Neuronal stem cell (in vitro differentiated cells): Measurements from ENCODE around the gene VENTX.
A peak's percentile ranks its signal among the peaks of the same experiment; 100 is the strongest.

Experiments
- DNase-seq: peaks from one replicate; pipeline ENCODE4 v3.0.0-alpha.2; 2013; ENCODE audit warnings: low spot score
- H2AFZ ChIP-seq: one replicate; pipeline ENCODE4 v1.6.1; 2013; ENCODE audit warnings: mild to moderate bottlenecking, low read length, inconsistent platforms
- H2AK5ac ChIP-seq: 2 replicates; pipeline ENCODE4 v1.6.1; 2013; ENCODE audit warnings: low read depth, mild to moderate bottlenecking, inconsistent platforms, low read length, moderate library complexity, mixed read lengths
- H2BK120ac ChIP-seq: 2 replicates; pipeline ENCODE4 v1.6.1; 2013; ENCODE audit warnings: low read depth, mild to moderate bottlenecking, inconsistent platforms, low read length, moderate library complexity, mixed read lengths
- H2BK12ac ChIP-seq: one replicate; pipeline ENCODE4 v1.6.1; 2013; ENCODE audit warnings: low read length, inconsistent platforms
- H2BK15ac ChIP-seq: 2 replicates; pipeline ENCODE4 v1.6.1; 2013; ENCODE audit warnings: mild to moderate bottlenecking, low read length, inconsistent platforms, mixed read lengths
- H2BK5ac ChIP-seq: one replicate; pipeline ENCODE4 v1.6.1; 2013; ENCODE audit warnings: inconsistent platforms, mild to moderate bottlenecking, low read length, moderate library complexity
- H3K14ac ChIP-seq: one replicate; pipeline ENCODE4 v1.6.1; 2013; ENCODE audit warnings: low read length, inconsistent platforms
- H3K18ac ChIP-seq: 2 replicates; pipeline ENCODE4 v1.6.1; 2013; ENCODE audit warnings: low read length, inconsistent platforms
- H3K23ac ChIP-seq: 2 replicates; pipeline ENCODE4 v1.6.1; 2013; ENCODE audit warnings: low read depth, mild to moderate bottlenecking, mixed read lengths, low read length, inconsistent platforms; ENCODE audit not compliant: poor library complexity
- H3K27ac ChIP-seq: replicated peaks from 3 replicates; pipeline ENCODE4 v1.5.1; 2013; ENCODE audit warnings: low read length, inconsistent platforms
- H3K27me3 ChIP-seq, 3 experiments: 2 replicates each; pipeline ENCODE4 v1.6.1; 2013; ENCODE audit warnings: low read length in 3 of 3, mild to moderate bottlenecking in 2 of 3, inconsistent platforms in 1 of 3, low read depth in 1 of 3, mixed read lengths in 1 of 3, moderate library complexity in 1 of 3; ENCODE audit not compliant: control insufficient read depth in 3 of 3, insufficient read depth in 3 of 3
- H3K36me3 ChIP-seq, 2 donors: replicated peaks in 1 of 2; 2 replicates each; pipeline ENCODE4 v1.6.1; 2013; ENCODE audit warnings: low read length in 2 of 2; ENCODE audit not compliant: control insufficient read depth in 2 of 2, insufficient read depth in 2 of 2
- H3K4ac ChIP-seq: 2 replicates; pipeline ENCODE4 v1.6.1; 2013; ENCODE audit warnings: inconsistent platforms, mild to moderate bottlenecking, low read length, moderate library complexity
- H3K4me1 ChIP-seq, 2 donors: 1 replicate in 1 of 2; 2 replicates in 1 of 2; pipeline ENCODE4 v1.6.1; 2013; ENCODE audit warnings: low read length in 2 of 2, low read depth in 1 of 2; ENCODE audit not compliant: control insufficient read depth in 2 of 2, insufficient read depth in 1 of 2
- H3K4me2 ChIP-seq: one replicate; pipeline ENCODE4 v1.6.1; 2013; ENCODE audit warnings: mild to moderate bottlenecking, low read length, inconsistent platforms; ENCODE audit not compliant: insufficient read depth, poor library complexity, severe bottlenecking
- H3K4me3 ChIP-seq, 2 donors: 2 replicates each; pipeline ENCODE4 v1.5.1; 2013; ENCODE audit warnings: low read length in 2 of 2, mild to moderate bottlenecking in 2 of 2, inconsistent platforms in 1 of 2, moderate library complexity in 1 of 2
- H3K79me1 ChIP-seq: one replicate; pipeline ENCODE4 v1.6.1; 2013; ENCODE audit warnings: low read depth, mild to moderate bottlenecking, inconsistent platforms, low read length, moderate library complexity
- H3K9ac ChIP-seq: one replicate; pipeline ENCODE4 v1.6.1; 2013; ENCODE audit warnings: mild to moderate bottlenecking, low read depth, low read length, inconsistent platforms; ENCODE audit not compliant: poor library complexity
- H3K9me3 ChIP-seq, 2 donors: replicated peaks in 1 of 2; 2 replicates each; pipeline versions ENCODE3 to v1.6.1; 2013; ENCODE audit warnings: low read length in 2 of 2, mild to moderate bottlenecking in 2 of 2, inconsistent platforms in 1 of 2, low read depth in 1 of 2, mixed read lengths in 1 of 2, moderate library complexity in 1 of 2; ENCODE audit not compliant: control insufficient read depth in 2 of 2, insufficient read depth in 1 of 2
- H4K8ac ChIP-seq: one replicate; pipeline ENCODE4 v1.6.1; 2013; ENCODE audit warnings: low read depth, mild to moderate bottlenecking, inconsistent platforms, low read length, moderate library complexity
- H4K91ac ChIP-seq: one replicate; pipeline ENCODE4 v1.6.1; 2013; ENCODE audit warnings: low read length, low read depth, mild to moderate bottlenecking, inconsistent platforms; ENCODE audit not compliant: poor library complexity
- WGBS, 2 donors: extraction: QIAGEN DNeasy Blood & Tissue Kit; methylation state at CpG; one replicate each; pipeline ENCODE4 v1.1.7; 2013; ENCODE audit warnings: missing lambda C conversion rate in 2 of 2, mixed read lengths in 1 of 2; ENCODE audit not compliant: insufficient read length in 2 of 2, insufficient replicate concordance in 1 of 2; ENCODE audit errors: extremely low coverage in 2 of 2; 5-methylcytosine and 5-hydroxymethylcytosine counted together

Gene VENTX

DNA sequence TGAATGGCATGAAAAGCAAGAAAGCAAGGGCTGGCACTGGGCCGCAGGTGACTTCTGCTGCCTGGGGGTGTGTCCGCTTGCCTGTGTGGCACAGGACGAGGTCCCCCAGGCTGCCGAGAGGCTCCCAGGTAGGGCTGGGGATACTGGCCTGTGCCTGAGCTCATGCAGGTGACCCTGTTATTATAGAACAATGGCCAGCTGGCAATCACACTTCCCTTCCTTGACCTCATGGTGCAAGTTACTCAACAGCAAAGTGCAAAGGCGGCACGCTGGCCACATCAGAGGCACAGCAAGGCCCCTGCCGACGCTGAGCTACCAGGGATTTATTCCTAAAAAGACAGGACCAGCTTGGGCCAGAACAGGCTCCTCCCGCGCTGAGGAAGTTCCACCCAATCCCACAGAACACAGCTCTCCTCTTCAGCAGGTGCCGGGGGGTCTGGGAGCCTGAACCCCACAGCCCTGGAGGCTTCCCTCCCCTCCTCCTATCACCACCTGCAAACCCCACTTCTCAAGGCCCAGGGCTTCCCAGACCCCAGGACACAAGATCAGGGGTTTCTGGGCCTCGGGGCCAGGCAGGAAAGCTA, 40.4 kb downstream of the VENTX start:
- Histone ChIP-seq H2BK15ac (no peak overlapping the region), H3K79me1 (peaks cover 1% of the 10 kb centered on the region), H4K91ac (no peak overlapping the region), H3K4me2 (no peak overlapping the region), H3K18ac (no peak overlapping the region), H3K27ac (no peak overlapping the region), H3K4ac (no peak overlapping the region), H2AK5ac (no peak overlapping the region), H3K14ac (no peak overlapping the region), H3K36me3 (peaks cover 20 to 40% of the 10 kb centered on the region in 2 donors), H3K9ac (no peak overlapping the region), H2BK120ac (no peak overlapping the region), H3K4me3 (no peak overlapping the region), H3K27me3 (peaks cover 0 to 13% (median 6%) of the 10 kb centered on the region in 3 experiments), H3K9me3 (peaks cover 0 to 2% of the 10 kb centered on the region in 2 donors), H3K23ac (no peak overlapping the region), H3K4me1 (peaks cover 8 to 15% of the 10 kb centered on the region in 2 donors), H4K8ac (no peak overlapping the region), H2BK12ac (no peak overlapping the region), H2AFZ (no peak overlapping the region), H2BK5ac (no peak overlapping the region)
- WGBS, 2 donors = no CpG with 5 or more reads among the region's 12 CpGs
- no peak for DNase-seq

- H4K91ac ChIP-seq = no peak overlapping the region
- H3K9ac ChIP-seq = no peak overlapping the region
- no CpG with 5 or more reads among the region's 19 CpGs for WGBS, 2 donors
- no peak overlapping the region for H2BK120ac ChIP-seq
- H4K8ac ChIP-seq = no peak overlapping the region
- no peak overlapping the region for H3K4ac ChIP-seq
- H3K4me3 ChIP-seq = no peak overlapping the region
- H3K27ac ChIP-seq = no peak overlapping the region
- no peak for DNase-seq
- no peak overlapping the region for H3K14ac ChIP-seq
- H2BK15ac ChIP-seq = no peak overlapping the region
- peaks cover 23 to 46% of the 10 kb centered on the region in 2 donors for H3K36me3 ChIP-seq
- no peak overlapping the region for H2BK12ac ChIP-seq
- H2AFZ ChIP-seq = no peak overlapping the region
- no peak overlapping the region for H2BK5ac ChIP-seq
- peaks cover 2% of the 10 kb centered on the region for H3K79me1 ChIP-seq
- no peak overlapping the region for H2AK5ac ChIP-seq
- H3K4me1 ChIP-seq = peaks cover 8 to 15% of the 10 kb centered on the region in 2 donors
- no peak overlapping the region for H3K18ac ChIP-seq
- no peak overlapping the region for H3K4me2 ChIP-seq
- H3K23ac ChIP-seq = peak overlapping the region; percentile 73
- peaks cover 0 to 2% of the 10 kb centered on the region in 2 donors for H3K9me3 ChIP-seq
- peaks cover 0 to 13% (median 6%) of the 10 kb centered on the region in 3 experiments for H3K27me3 ChIP-seq
Observed at GRCh38 chr10:133278577-133279265, 41.1 kb downstream of the VENTX start.

GRCh38 chr10:133279326-133280226, 41.9 kb downstream of the VENTX start:
- Histone ChIP-seq H4K8ac (peak overlapping the region; percentile 17), H2AFZ (no peak overlapping the region), H4K91ac (peak overlapping the region; percentile 72), H3K9me3 (peaks cover 0 to 2% of the 10 kb centered on the region in 2 donors), H2BK15ac (no peak overlapping the region), H3K23ac (no peak overlapping the region), H3K4ac (no peak overlapping the region), H3K27me3 (peaks cover 0 to 13% (median 6%) of the 10 kb centered on the region in 3 experiments), H3K27ac (no peak overlapping the region), H3K14ac (no peak overlapping the region), H3K4me2 (no peak overlapping the region), H3K18ac (no peak overlapping the region), H3K36me3 (peaks cover 29 to 55% of the 10 kb centered on the region in 2 donors), H3K79me1 (peaks cover 7% of the 10 kb centered on the region), H2BK12ac (no peak overlapping the region), H3K4me1 (peaks cover 8 to 14% of the 10 kb centered on the region in 2 donors), H3K9ac (no peak overlapping the region), H2BK120ac (no peak overlapping the region), H2BK5ac (peak overlapping the region; percentile 24), H3K4me3 (no peak overlapping the region), H2AK5ac (no peak overlapping the region)
- no peak for DNase-seq
- WGBS, 2 donors = no CpG with 5 or more reads among the region's 24 CpGs
